Midbrain (tissue), 1 donor: ENCODE measurements around the gene SNX7.
A peak's percentile ranks its signal among the peaks of the same experiment; 100 is the strongest.

ENCODE experiments used
- DNase-seq: peaks from one replicate; lab custom pipeline; 2025; lab: John Stamatoyannopoulos, UW

Gene SNX7

GRCh38 chr1:98766255-98766654 lies 104.7 kb downstream of the SNX7 start:
- peak; percentile 9 for DNase-seq

- no peak for DNase-seq
Measured at GRCh38 chr1:98769162-98769561, 107.6 kb downstream of the SNX7 start.

- DNase-seq: no peak
Measured at GRCh38 chr1:98781906-98782305, 120.4 kb downstream of the SNX7 start.

- no peak for DNase-seq
Measured at GRCh38 chr1:98783821-98784220, 122.3 kb downstream of the SNX7 start.

GRCh38 chr1:98791498-98791897 lies 130.0 kb downstream of the SNX7 start:
- no peak for DNase-seq

GRCh38 chr1:98792123-98792522 lies 130.6 kb downstream of the SNX7 start:
- DNase-seq: no peak

- no peak for DNase-seq
Measured at GRCh38 chr1:98793136-98793535, 131.6 kb downstream of the SNX7 start.

- DNase-seq: peak; percentile 55
Measured at GRCh38 chr1:98794196-98794886, 132.8 kb downstream of the SNX7 start.

GRCh38 chr1:98796049-98796448 lies 134.5 kb downstream of the SNX7 start:
- DNase-seq: no peak

- DNase-seq: no peak
Measured at GRCh38 chr1:98797506-98797905, 136.0 kb downstream of the SNX7 start.
